Fibroblast of lung (primary cell): ENCODE results near the gene MRPL51. TPM values are rescaled to one million over a fixed set of nuclear protein-coding genes. Genes with fewer than 3 reads are reported as not detected.

ENCODE experiments used
- DNase-seq, 2 donors: peaks; one replicate each; pipeline versions ENCODE4 v3.0.0 to v3.0.0-alpha.2; 2010; ENCODE audit warnings: low read depth in 2 of 2
- H2AFZ ChIP-seq: 2 replicates; pipeline ENCODE4 v1.5.1; 2012; ENCODE audit warnings: low read length, control low read depth, inconsistent platforms
- H3K27ac ChIP-seq: 2 replicates; pipeline ENCODE4 v1.5.1; 2011; ENCODE audit warnings: low read length, control low read depth; ENCODE audit not compliant: insufficient read depth
- H3K27me3 ChIP-seq: 2 replicates; pipeline ENCODE4 v1.5.1; 2011; ENCODE audit warnings: mild to moderate bottlenecking, low read length; ENCODE audit not compliant: control insufficient read depth, insufficient read depth
- H3K36me3 ChIP-seq: 2 replicates; pipeline ENCODE4 v1.5.1; 2011; ENCODE audit warnings: low read length; ENCODE audit not compliant: control insufficient read depth, insufficient read depth
- H3K4me1 ChIP-seq: 2 replicates; pipeline ENCODE4 v1.5.1; 2011; ENCODE audit warnings: low read length; ENCODE audit not compliant: control insufficient read depth, insufficient read depth; ENCODE audit errors: extremely low read depth
- H3K4me2 ChIP-seq: 2 replicates; pipeline ENCODE4 v1.5.1; 2011; ENCODE audit warnings: low read length, control low read depth; ENCODE audit not compliant: insufficient read depth; ENCODE audit errors: extremely low read depth
- H3K4me3 ChIP-seq, 4 experiments: fragments of 200-600 bp in 1 of 4; sonication (generic) in 1 of 4; replicated peaks in 1 of 4; 2 replicates each; pipeline ENCODE4 v1.5.1; 2011 to 2016; ENCODE audit warnings: low read length in 4 of 4, low read depth in 3 of 4, mild to moderate bottlenecking in 3 of 4, control low read depth in 2 of 4, inconsistent platforms in 1 of 4, mixed read lengths in 1 of 4; ENCODE audit not compliant: insufficient read depth in 1 of 4; ENCODE audit errors: control extremely low read depth in 1 of 4
- H3K79me2 ChIP-seq: 2 replicates; pipeline ENCODE4 v1.5.1; 2012; ENCODE audit warnings: mild to moderate bottlenecking, low read length, inconsistent platforms; ENCODE audit not compliant: control insufficient read depth, insufficient read depth
- H3K9ac ChIP-seq: 2 replicates; pipeline ENCODE4 v1.5.1; 2011; ENCODE audit warnings: mild to moderate bottlenecking, low read length, control low read depth; ENCODE audit not compliant: insufficient read depth
- H3K9me3 ChIP-seq: 2 replicates; pipeline ENCODE4 v1.5.1; 2012; ENCODE audit warnings: low read depth, low read length; ENCODE audit not compliant: control insufficient read depth, insufficient read depth
- H4K20me1 ChIP-seq: 2 replicates; pipeline ENCODE4 v1.5.1; 2011; ENCODE audit warnings: low read length; ENCODE audit not compliant: control insufficient read depth, insufficient read depth; ENCODE audit errors: extremely low read depth
- CTCF ChIP-seq, 2 donors: IDR thresholded peaks in 1 of 2; conservative IDR thresholded peaks in 1 of 2; 1 replicate in 1 of 2; 2 replicates in 1 of 2; pipeline ENCODE4 v1.5.1; 2011 to 2012; ENCODE audit warnings: low read length in 2 of 2, control low read depth in 1 of 2, inconsistent platforms in 1 of 2, low read depth in 1 of 2, mild to moderate bottlenecking in 1 of 2
- EZH2 ChIP-seq: IDR thresholded peaks from 2 replicates; pipeline ENCODE4 v1.5.1; 2012; ENCODE audit warnings: low read length, control low read depth, mild to moderate bottlenecking; ENCODE audit errors: missing control alignments
- polyA plus RNA-seq, 2 donors: library from polyadenylated mRNA; depleted of rRNA in 1 of 2; stranded (reverse) in 1 of 2; unstranded in 1 of 2; fragments of >200 nt; gene quantifications; 2 replicates each; pipeline ENCODE4 v1.2.1, GENCODE V29; 2011 to 2012; ENCODE audit warnings: missing spikeins in 1 of 2
- total RNA-seq: library from RNA; depleted of rRNA; stranded (reverse); fragments of >200 nt; gene quantifications from 2 replicates; pipeline ENCODE4 v1.2.1, GENCODE V29; 2014

The MRPL51 gene
- total and polyA plus RNA-seq, 2 donors (not counting 1 experiment from before 2014, with no cell fraction given): 118 to 120 TPM

- Histone ChIP-seq H3K9ac (no peak overlapping the region), H3K27me3 (no peaks in the 10 kb centered on the region), H4K20me1 (no peaks in the 10 kb centered on the region), H3K4me3 (no peak overlapping the region), H3K79me2 (peaks cover 8% of the 10 kb centered on the region), H3K27ac (no peak overlapping the region), H3K4me2 (no peak overlapping the region), H3K9me3 (no peaks in the 10 kb centered on the region), H2AFZ (no peak overlapping the region), H3K4me1 (peaks cover 9% of the 10 kb centered on the region), H3K36me3 (peaks cover 27% of the 10 kb centered on the region)
- no peak for DNase-seq
- no peak for TF ChIP-seq CTCF (conservative IDR thresholded peaks at IDR 0.05 in 1 of 2, IDR thresholded peaks at IDR 0.05 in 1 of 2; ENCODE audit: low read depth in 1 of 2, low read length in 2 of 2)
- no peak for TF ChIP-seq EZH2
These were observed 29.2 kb downstream of the MRPL51 start for GRCh38 chr12:6463858-6464257.

GRCh38 chr12:6463216-6463615 lies 29.8 kb downstream of the MRPL51 start:
- Histone ChIP-seq H3K27ac (no peak overlapping the region), H3K4me1 (peaks cover 4% of the 10 kb centered on the region), H3K4me2 (no peak overlapping the region), H3K4me3 (no peak overlapping the region), H4K20me1 (no peaks in the 10 kb centered on the region), H3K9me3 (no peaks in the 10 kb centered on the region), H3K27me3 (no peaks in the 10 kb centered on the region), H3K79me2 (peaks cover 2% of the 10 kb centered on the region), H2AFZ (no peak overlapping the region), H3K9ac (no peak overlapping the region), H3K36me3 (peaks cover 29% of the 10 kb centered on the region)
- TF ChIP-seq CTCF (conservative IDR thresholded peaks at IDR 0.05 in 1 of 2, IDR thresholded peaks at IDR 0.05 in 1 of 2; ENCODE audit: low read depth in 1 of 2, low read length in 2 of 2) (no peak), EZH2 (no peak)
- no peak for DNase-seq

- Histone ChIP-seq H3K4me2 (no peak overlapping the region), H3K4me1 (no peaks in the 10 kb centered on the region), H3K27ac (no peak overlapping the region), H3K79me2 (no peaks in the 10 kb centered on the region), H3K9me3 (no peaks in the 10 kb centered on the region), H3K9ac (no peak overlapping the region), H3K36me3 (peaks cover 33% of the 10 kb centered on the region), H4K20me1 (no peaks in the 10 kb centered on the region), H3K27me3 (no peaks in the 10 kb centered on the region), H2AFZ (no peak overlapping the region), H3K4me3 (no peak overlapping the region)
- DNase-seq: no peak
- TF ChIP-seq CTCF (conservative IDR thresholded peaks at IDR 0.05 in 1 of 2, IDR thresholded peaks at IDR 0.05 in 1 of 2; ENCODE audit: low read depth in 1 of 2, low read length in 2 of 2) (no peak), EZH2 (no peak)
These were observed 30.6 kb downstream of the MRPL51 start for GRCh38 chr12:6462234-6462995.
